ENCODE data around the gene HMHB1.

Gene HMHB1

DNA sequence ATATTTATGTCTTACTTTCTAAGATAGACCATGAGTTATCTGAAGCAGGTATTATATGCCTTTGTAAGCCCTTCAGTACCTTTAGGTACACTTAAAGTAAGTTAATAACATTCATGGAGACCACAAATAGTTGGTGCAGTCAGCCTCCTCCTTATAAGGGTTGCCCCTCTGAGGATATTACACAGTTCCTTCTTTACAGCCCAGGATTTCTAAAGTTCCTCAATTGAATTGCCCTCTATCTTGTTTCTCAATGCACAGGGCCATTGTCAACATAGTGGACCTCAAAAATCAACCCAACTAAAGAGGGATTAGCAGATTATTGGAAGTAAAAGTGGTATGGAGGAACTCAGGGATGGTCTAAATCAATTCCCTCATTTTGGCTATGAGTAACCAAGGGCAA lies 50.3 kb downstream of the HMHB1 start:
- Histone ChIP-seq H3K4me3 (ENCODE audit: low read length in 2 of 2) (no peak overlapping the region), H3K9ac (ENCODE audit: low read depth in 1 of 2, low read length in 2 of 2) (no peak overlapping the region), H3K27me3 (ENCODE audit: control insufficient read depth in 2 of 2, insufficient read depth in 2 of 2, low read length in 2 of 2) (no peaks in the 10 kb centered on the region), H3K27ac (ENCODE audit: low read depth in 2 of 2, low read length in 2 of 2) (no peak overlapping the region), H3K9me3 (ENCODE audit: control insufficient read depth in 2 of 2, low read length in 2 of 2) (no peaks in the 10 kb centered on the region), H3K36me3 (ENCODE audit: control insufficient read depth in 2 of 2, insufficient read depth in 2 of 2, low read length in 2 of 2) (no peaks in the 10 kb centered on the region), H3K4me1 (ENCODE audit: control insufficient read depth in 2 of 2, insufficient read depth in 2 of 2, low read length in 2 of 2) (no peaks in the 10 kb centered on the region)

DNA sequence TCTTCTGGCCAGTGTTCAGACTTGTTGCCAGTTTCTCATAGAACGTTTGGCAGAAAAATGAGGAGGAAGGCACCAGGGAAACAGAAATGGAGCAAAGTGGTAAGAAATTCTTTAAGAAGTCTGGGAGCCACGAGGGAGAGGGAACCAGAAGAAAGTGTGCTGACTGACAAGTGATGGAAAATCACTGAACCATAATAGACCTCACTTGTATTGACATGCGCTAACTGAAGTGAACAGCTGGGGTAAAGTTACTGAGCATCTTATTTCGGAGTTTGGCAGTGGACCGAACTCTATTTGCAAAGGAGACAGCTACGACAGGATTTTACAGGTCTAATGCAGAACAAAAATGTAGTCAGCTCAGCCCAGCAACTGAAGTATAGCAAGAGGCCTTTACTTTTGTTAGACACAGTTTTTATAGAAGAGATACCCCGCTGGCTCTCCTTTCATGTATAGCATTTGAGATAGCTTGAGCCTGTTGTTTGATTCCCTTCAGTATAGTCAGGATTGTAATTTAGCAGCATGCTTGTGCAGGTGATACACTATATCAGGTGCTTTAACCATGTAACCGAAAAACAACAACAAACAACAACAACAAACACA lies 53.6 kb downstream of the HMHB1 start:
- peaks cover 0 to 4% of the 10 kb centered on the region in 2 donors for H3K4me1 ChIP-seq (ENCODE audit: control insufficient read depth in 2 of 2, insufficient read depth in 2 of 2, low read length in 2 of 2)
- H3K27ac ChIP-seq (ENCODE audit: low read depth in 2 of 2, low read length in 2 of 2): no peak overlapping the region
- no peak overlapping the region for H3K4me3 ChIP-seq (ENCODE audit: low read length in 2 of 2)
- no peaks in the 10 kb centered on the region for H3K9me3 ChIP-seq (ENCODE audit: control insufficient read depth in 2 of 2, low read length in 2 of 2)
- no peaks in the 10 kb centered on the region for H3K27me3 ChIP-seq (ENCODE audit: control insufficient read depth in 2 of 2, insufficient read depth in 2 of 2, low read length in 2 of 2)
- H3K36me3 ChIP-seq (ENCODE audit: control insufficient read depth in 2 of 2, insufficient read depth in 2 of 2, low read length in 2 of 2): no peaks in the 10 kb centered on the region
- no peak overlapping the region for H3K9ac ChIP-seq (ENCODE audit: low read depth in 1 of 2, low read length in 2 of 2)
